ENCODE measurements around the gene ATG10. TPM values are rescaled to one million over a fixed set of nuclear protein-coding genes. Genes with fewer than 3 reads are reported as not detected.
"Not testable (repeated sequence)": the region's sequence is repeated elsewhere in the genome, so short reads cannot be mapped to it uniquely, and the experiment has no call there.

Gene ATG10
- total RNA-seq, 1 donor from 2014 or later = 8.7 TPM

DNA sequence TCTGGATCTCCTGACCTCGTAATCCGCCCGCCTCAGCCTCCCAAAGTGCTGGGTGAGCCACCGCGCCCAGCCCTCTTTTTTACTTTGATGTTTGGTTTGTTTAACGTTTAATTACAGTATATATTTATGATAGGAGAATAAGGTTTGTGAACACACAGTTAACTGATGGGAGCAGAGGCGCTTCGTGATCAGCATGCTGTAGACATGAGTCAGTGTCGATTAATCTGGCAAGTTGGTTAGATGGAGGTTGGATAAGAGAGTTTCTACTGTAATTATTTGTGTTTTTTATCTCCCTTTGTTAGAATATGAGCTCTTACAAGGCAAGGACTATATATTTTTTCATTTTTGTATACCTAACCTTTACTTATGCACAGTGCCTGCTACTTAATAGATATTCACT lies 14.3 kb downstream of the ATG10 start:
- no peak for TF ChIP-seq CTCF (conservative IDR thresholded peaks at IDR 0.05)
- no peaks in the 10 kb centered on the region for H3K9me3 Mint-ChIP-seq
- peaks cover 28% of the 10 kb centered on the region for H3K36me3 Mint-ChIP-seq
- no peak for DNase-seq (ENCODE audit: extremely low spot score, unreplicated experiment)
- H3K27ac Mint-ChIP-seq = no peak overlapping the region
- no peak overlapping the region for H3K4me3 Mint-ChIP-seq
- no peaks in the 10 kb centered on the region for H3K4me1 Mint-ChIP-seq (ENCODE audit: unreplicated experiment)
- H3K27me3 Mint-ChIP-seq = no peaks in the 10 kb centered on the region

DNA sequence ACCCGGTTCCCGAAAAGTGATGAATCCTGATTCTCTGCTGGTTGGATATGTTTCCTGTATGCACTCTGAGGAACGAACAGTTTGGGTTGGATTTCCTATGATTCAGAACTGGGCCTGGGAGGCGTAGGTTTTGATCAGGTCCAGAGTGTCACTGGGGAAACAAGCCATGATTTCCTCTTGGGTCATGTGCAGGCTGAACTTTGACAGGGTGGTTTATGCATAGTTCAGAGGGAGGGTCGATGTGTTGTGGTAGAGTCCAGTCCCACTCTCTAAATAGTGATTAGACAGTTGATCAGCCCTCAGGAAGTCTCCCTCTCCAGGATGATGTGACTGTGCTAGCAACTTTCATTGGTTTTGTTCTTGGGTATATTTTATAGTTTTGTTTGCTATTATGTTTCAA lies 17.4 kb downstream of the ATG10 start:
- Mint-ChIP-seq H3K36me3 (peaks cover 21% of the 10 kb centered on the region), H3K4me1 (ENCODE audit: unreplicated experiment) (no peaks in the 10 kb centered on the region), H3K4me3 (no peak overlapping the region), H3K27me3 (no peaks in the 10 kb centered on the region), H3K9me3 (no peaks in the 10 kb centered on the region), H3K27ac (no peak overlapping the region)
- TF ChIP-seq CTCF (conservative IDR thresholded peaks at IDR 0.05) = no peak
- DNase-seq (ENCODE audit: extremely low spot score, unreplicated experiment) = no peak

GRCh38 chr5:81994679-81995078 lies 22.9 kb downstream of the ATG10 start:
- no peak for TF ChIP-seq CTCF (conservative IDR thresholded peaks at IDR 0.05)
- Mint-ChIP-seq H3K27me3 (no peaks in the 10 kb centered on the region), H3K4me3 (no peak overlapping the region), H3K4me1 (ENCODE audit: unreplicated experiment) (no peaks in the 10 kb centered on the region), H3K36me3 (peaks cover 38% of the 10 kb centered on the region), H3K27ac (no peak overlapping the region), H3K9me3 (peaks cover 15% of the 10 kb centered on the region)
- DNase-seq (ENCODE audit: extremely low spot score, unreplicated experiment) = no peak

GRCh38 chr5:81995407-81995806 lies 23.6 kb downstream of the ATG10 start:
- Mint-ChIP-seq H3K4me3 (no peak overlapping the region), H3K4me1 (ENCODE audit: unreplicated experiment) (no peaks in the 10 kb centered on the region), H3K9me3 (peaks cover 19% of the 10 kb centered on the region), H3K27me3 (no peaks in the 10 kb centered on the region), H3K27ac (no peak overlapping the region), H3K36me3 (peaks cover 45% of the 10 kb centered on the region)
- TF ChIP-seq CTCF (conservative IDR thresholded peaks at IDR 0.05) = no peak
- DNase-seq (ENCODE audit: extremely low spot score, unreplicated experiment) = no peak

DNA sequence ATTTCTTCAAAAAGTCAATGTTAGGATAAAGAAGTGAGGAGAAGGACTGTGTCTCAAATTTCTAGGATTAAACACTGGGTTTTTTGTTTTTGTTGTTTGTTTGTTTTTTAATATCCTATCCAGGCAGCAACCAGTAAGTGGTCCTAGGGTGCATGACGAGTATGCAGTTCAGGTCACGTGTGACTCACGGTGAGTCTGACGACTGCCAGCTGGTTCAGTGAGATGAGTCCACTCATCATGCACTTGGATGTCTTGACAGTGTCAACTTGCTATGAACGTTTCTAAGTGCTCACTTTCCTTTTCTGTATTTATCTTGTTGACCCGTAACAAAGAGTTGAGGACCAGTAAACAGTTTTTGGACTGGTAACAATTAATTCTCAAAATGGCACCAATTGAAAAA lies 32.7 kb downstream of the ATG10 start:
- Mint-ChIP-seq H3K4me1 (ENCODE audit: unreplicated experiment) (no peaks in the 10 kb centered on the region), H3K36me3 (peaks cover 16% of the 10 kb centered on the region), H3K4me3 (no peak overlapping the region), H3K27me3 (no peaks in the 10 kb centered on the region), H3K27ac (no peak overlapping the region), H3K9me3 (peaks cover 9% of the 10 kb centered on the region)
- no peak for DNase-seq (ENCODE audit: extremely low spot score, unreplicated experiment)
- no peak for TF ChIP-seq CTCF (conservative IDR thresholded peaks at IDR 0.05)

GRCh38 chr5:82009869-82010268 lies 38.0 kb downstream of the ATG10 start:
- not testable (repeated sequence) for H3K4me1 Mint-ChIP-seq (ENCODE audit: unreplicated experiment); H3K9me3 Mint-ChIP-seq; H3K27me3 Mint-ChIP-seq; DNase-seq (ENCODE audit: extremely low spot score, unreplicated experiment); H3K4me3 Mint-ChIP-seq; H3K27ac Mint-ChIP-seq
- peaks cover 15% of the 10 kb centered on the region for H3K36me3 Mint-ChIP-seq
